Mucosa of descending colon (tissue), 3 donors: ENCODE results near the gene KRTAP5-7. TPM values are rescaled to one million over a fixed set of nuclear protein-coding genes. Genes with fewer than 3 reads are reported as not detected.
"Not testable (repeated sequence)": the region's sequence is repeated elsewhere in the genome, so short reads cannot be mapped to it uniquely, and the experiment has no call there.

Source experiments
- ATAC-seq: fragments of 200-7000 bp; cut with Tn5 transposase; one replicate; pipeline ENCODE4 v1.9.1; 2020; ENCODE audit warnings: mild to moderate bottlenecking, moderate library complexity
- DNase-seq, 3 donors: peaks; one replicate each; pipeline ENCODE4 v3.0.0-alpha.2; 2020
- H3K36me3 ChIP-seq: fragments of 200-600 bp; one replicate; pipeline ENCODE4 v1.8.0; 2021; ENCODE audit warnings: low read depth, mild to moderate bottlenecking
- H3K4me1 ChIP-seq: fragments of 200-600 bp; one replicate; pipeline ENCODE4 v1.8.0; 2021; ENCODE audit warnings: low read depth, mild to moderate bottlenecking
- H3K4me3 ChIP-seq: fragments of 200-600 bp; one replicate; pipeline ENCODE4 v1.8.0; 2021; ENCODE audit warnings: mild to moderate bottlenecking
- H3K9me3 ChIP-seq: fragments of 200-600 bp; one replicate; pipeline ENCODE4 v1.8.0; 2021; ENCODE audit warnings: mild to moderate bottlenecking
- CTCF ChIP-seq: fragments of 200-600 bp; IDR thresholded peaks from one replicate; pipeline ENCODE4 v1.8.0; 2022; ENCODE audit warnings: antibody characterized with exemption, mild to moderate bottlenecking
- intact Hi-C, 2 donors: fragments of 100-400 bp; cut with DNase I in 1 of 2; cut with micrococcal nuclease in 1 of 2; formaldehyde crosslinking; loops; one replicate each; pipeline versions ENCODE4 v1.11.0 to v1.11.1; 2022; cut with DNase I, micrococcal nuclease
- long read RNA-seq, 2 donors: library from polyadenylated mRNA; unstranded; transcript quantifications; one replicate each; pipeline ENCODE4 v2.0.0, GENCODE V29; 2019 to 2021
- total RNA-seq, 3 donors: library from RNA; stranded (reverse); fragmentation: NEBNext Ultra II Directional in 2 of 3; extraction: Animal tissue kit (Norgen Biotek cat#: 25700) in 2 of 3; gene quantifications; one replicate each; pipeline versions ENCODE4 v1.2.1 to v1.2.4, GENCODE V29; 2021 to 2023
- donor health status: DM: no; HTN: no; CAD: no; lungs with moderate emphysema.
- donor health status: DM: no; HTN: no; CAD: no.
- donor health status: DM: no; HTN: yes; CAD: no.

The KRTAP5-7 gene
- under 1 TPM in 2 of 3 donors, not detected in 1; 0.27 to 0.75 TPM for total RNA-seq
- long read RNA-seq, donor 1, result 0 reads
- long read RNA-seq, donor 2, result 0 reads

- H3K9me3 ChIP-seq, H3K4me3 ChIP-seq, H3K4me1 ChIP-seq, intact Hi-C loops, H3K36me3 ChIP-seq, DNase-seq: not testable (repeated sequence)
- peak; percentile 31 for ATAC-seq
Observed at GRCh38 chr11:71526796-71527575, at the start of gene KRTAP5-7. TSS of gene KRTAP5-7 (plus strand) at chr11:71527267. CDS start at chr11:71527301, 34 bp downstream.

- intact Hi-C loops, result no loop called here
- Histone ChIP-seq H3K9me3 (no peaks in the 10 kb centered on the region), H3K36me3 (peaks cover 23% of the 10 kb centered on the region), H3K4me3 (no peak overlapping the region), H3K4me1 (no peaks in the 10 kb centered on the region)
- DNase-seq (no peak), ATAC-seq (no peak)
- no peak for TF ChIP-seq CTCF
Observed at GRCh38 chr11:71477641-71478527, 49.2 kb upstream of the KRTAP5-7 start.

DNA sequence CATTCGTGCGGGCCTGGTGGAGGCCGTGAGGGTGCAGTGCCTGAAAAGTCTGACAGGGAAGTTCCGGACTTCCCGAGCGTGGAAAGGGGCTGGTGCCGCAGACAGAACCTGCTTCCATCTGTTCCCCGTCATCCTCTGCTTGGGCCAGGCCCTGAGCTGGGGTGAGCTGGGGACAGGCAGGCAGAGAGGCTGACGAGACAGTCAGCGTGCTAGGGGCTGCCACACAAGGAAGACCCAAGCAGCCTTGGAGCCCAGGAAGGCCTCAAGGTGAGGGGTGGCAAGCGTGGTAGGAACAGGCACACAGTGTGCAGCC is 48.6 kb upstream of the KRTAP5-7 start:
- no peaks in the 10 kb centered on the region for H3K9me3 ChIP-seq
- ATAC-seq (no peak), DNase-seq (no peak)
- peaks cover 25% of the 10 kb centered on the region for H3K36me3 ChIP-seq
- intact Hi-C loops, result no loop called here
- no peak overlapping the region for H3K4me3 ChIP-seq
- no peak for TF ChIP-seq CTCF
- no peaks in the 10 kb centered on the region for H3K4me1 ChIP-seq

GRCh38 chr11:71481101-71481960 is 45.7 kb upstream of the KRTAP5-7 start:
- no peak for TF ChIP-seq CTCF
- Histone ChIP-seq H3K4me1 (no peaks in the 10 kb centered on the region), H3K9me3 (no peaks in the 10 kb centered on the region), H3K36me3 (peaks cover 16% of the 10 kb centered on the region), H3K4me3 (no peak overlapping the region)
- DNase-seq (no peak), ATAC-seq (no peak)
- intact Hi-C loops, result no loop called here

GRCh38 chr11:71482216-71482615 is 44.9 kb upstream of the KRTAP5-7 start:
- DNase-seq, result no peak
- no peak overlapping the region for H3K4me3 ChIP-seq
- no peak for ATAC-seq
- H3K9me3 ChIP-seq, result no peaks in the 10 kb centered on the region
- intact Hi-C loops, result no loop called here
- no peak for TF ChIP-seq CTCF
- H3K4me1 ChIP-seq, result no peaks in the 10 kb centered on the region
- peaks cover 16% of the 10 kb centered on the region for H3K36me3 ChIP-seq
